HS-5 (cell line): Measurements from ENCODE around the gene MXD4.

Experiments
- DNase-seq: peaks from one replicate; pipeline ENCODE4 v3.0.0-alpha.2; 2012; ENCODE audit warnings: low read depth

Gene MXD4

GRCh38 chr4:2261853-2262144 is at the start of gene MXD4:
Gene MXD4 (minus strand): TSS chr4:2262109. CDS start chr4:2261980, 129 bp downstream.
- no peak for DNase-seq

- no peak for DNase-seq
Observed at GRCh38 chr4:2306773-2307410, 45.0 kb upstream of the MXD4 start.

- DNase-seq: no peak
Observed at GRCh38 chr4:2305766-2306501, 44.0 kb upstream of the MXD4 start.

GRCh38 chr4:2304877-2305561 is 43.1 kb upstream of the MXD4 start:
- DNase-seq: no peak

- no peak for DNase-seq
Observed at GRCh38 chr4:2304321-2304876, 42.5 kb upstream of the MXD4 start.

- no peak for DNase-seq
Observed at GRCh38 chr4:2303686-2304320, 41.9 kb upstream of the MXD4 start.

GRCh38 chr4:2303121-2303685 is 41.3 kb upstream of the MXD4 start:
- DNase-seq: no peak

- DNase-seq: no peak
Observed at GRCh38 chr4:2302387-2303119, 40.6 kb upstream of the MXD4 start.

- DNase-seq: no peak
Observed at GRCh38 chr4:2301806-2302205, 39.9 kb upstream of the MXD4 start.

GRCh38 chr4:2301225-2301642 is 39.3 kb upstream of the MXD4 start:
- DNase-seq: no peak

GRCh38 chr4:2300431-2301224 is 38.7 kb upstream of the MXD4 start:
- DNase-seq: no peak

GRCh38 chr4:2299794-2300193 is 37.9 kb upstream of the MXD4 start:
- no peak for DNase-seq

- DNase-seq: no peak
Observed at GRCh38 chr4:2298532-2298991, 36.7 kb upstream of the MXD4 start.

- no peak for DNase-seq
Observed at GRCh38 chr4:2297606-2298531, 36.0 kb upstream of the MXD4 start.

GRCh38 chr4:2296631-2297601 is 35.0 kb upstream of the MXD4 start:
- no peak for DNase-seq

- DNase-seq: no peak
Observed at GRCh38 chr4:2295900-2296442, 34.1 kb upstream of the MXD4 start.

- DNase-seq: no peak
Observed at GRCh38 chr4:2295500-2295899, 33.6 kb upstream of the MXD4 start.

- DNase-seq: no peak
Observed at GRCh38 chr4:2292646-2293108, 30.8 kb upstream of the MXD4 start.
